Activated CD4-positive, alpha-beta T cell treated with anti-CD3 and anti-CD28 coated beads for 36 hours (primary cell): ENCODE results near the gene LONP1. TPM values are rescaled to one million over a fixed set of nuclear protein-coding genes. Genes with fewer than 3 reads are reported as not detected.
A peak's percentile ranks its signal among the peaks of the same experiment; 100 is the strongest.

Experiments
- ATAC-seq: fragments of 200-7000 bp; cut with Tn5 transposase; one replicate; pipeline ENCODE4 v1.10.0; 2021; ENCODE audit warnings: mild to moderate bottlenecking, moderate library complexity
- CTCF ChIA-PET: fragments of 350-600 bp; sonication (Branson Sonifier 250); formaldehyde crosslinking; loops from one replicate; lab custom pipeline; 2021; ENCODE audit warnings: antibody characterized with exemption; lab: Charles Lee
- POLR2A ChIA-PET: fragments of 350-600 bp; sonication (Branson Sonifier 250); formaldehyde crosslinking; loops from one replicate; lab custom pipeline; 2021; ENCODE audit warnings: antibody characterized with exemption, inconsistent platforms; lab: Charles Lee
- DNase-seq: peaks from one replicate; pipeline ENCODE4 v3.0.0-alpha.2; 2020
- H3K27ac Mint-ChIP-seq: one replicate; pipeline ENCODE4 v1.8.0; 2021; ENCODE audit warnings: mixed read lengths
- H3K27me3 Mint-ChIP-seq: one replicate; pipeline ENCODE4 v1.8.0; 2021; ENCODE audit warnings: mixed read lengths
- H3K36me3 Mint-ChIP-seq: one replicate; pipeline ENCODE4 v1.8.0; 2021; ENCODE audit warnings: low read depth, mixed read lengths
- H3K4me1 Mint-ChIP-seq: one replicate; pipeline ENCODE4 v1.8.0; 2021; ENCODE audit warnings: mixed read lengths
- H3K4me3 Mint-ChIP-seq: one replicate; pipeline ENCODE4 v1.8.0; 2021; ENCODE audit warnings: mild to moderate bottlenecking, moderate library complexity, mixed read lengths
- H3K9me3 Mint-ChIP-seq: one replicate; pipeline ENCODE4 v1.8.0; 2021; ENCODE audit warnings: low read depth, mixed read lengths
- intact Hi-C, 2 experiments: fragments of 100-400 bp; cut with DNase I in 1 of 2; cut with micrococcal nuclease in 1 of 2; formaldehyde crosslinking; loops; one replicate each; pipeline versions ENCODE4 v1.14.2 to v1.15.1; 2022 to 2024; cut with DNase I, micrococcal nuclease
- total RNA-seq, 2 experiments: library from RNA; stranded (reverse); gene quantifications; one replicate each; pipeline ENCODE4 v1.2.3, GENCODE V29; 2021

LONP1 gene
- total RNA-seq, 2 experiments from 2014 or later: 287 to 315 TPM

DNA sequence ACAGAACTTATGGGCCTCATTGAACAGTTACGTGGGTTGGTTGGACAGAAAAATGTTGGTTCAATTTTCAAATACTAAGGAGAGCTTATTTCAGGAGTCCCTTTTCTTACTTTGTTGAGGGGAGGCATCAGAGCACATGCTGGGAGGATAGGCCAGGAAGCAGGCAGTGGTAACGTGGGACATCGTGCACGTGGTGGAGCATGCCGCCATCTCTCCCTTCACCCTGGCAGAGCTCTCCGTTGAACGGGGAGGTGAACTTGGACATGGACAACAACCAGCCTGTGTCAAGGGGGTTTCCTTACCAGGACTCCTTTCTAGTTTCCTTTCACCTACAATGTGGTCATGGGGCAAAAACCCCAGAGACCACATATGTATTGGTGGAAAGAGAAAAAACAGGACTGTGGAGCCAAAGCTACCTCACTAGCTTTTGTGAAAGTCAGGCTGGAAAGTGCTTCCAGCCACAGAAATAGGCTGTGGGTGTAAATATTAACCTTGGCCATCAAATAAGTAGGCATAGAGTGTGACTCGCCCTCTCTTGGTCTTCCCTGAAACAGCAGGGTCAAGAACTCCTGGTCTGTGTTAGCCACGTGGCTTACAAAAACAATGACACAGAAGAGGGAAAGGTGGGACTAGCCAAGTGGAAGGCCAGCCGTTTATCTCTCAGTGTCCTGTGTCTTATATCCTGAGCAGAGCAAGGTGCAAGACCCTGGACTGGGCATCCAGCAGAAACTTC, 54.0 kb downstream of the LONP1 start:
- Mint-ChIP-seq H3K27ac (peak overlapping the region; percentile 55), H3K27me3 (no peaks in the 10 kb centered on the region), H3K4me3 (no peak overlapping the region), H3K9me3 (no peaks in the 10 kb centered on the region), H3K36me3 (peaks cover 55% of the 10 kb centered on the region), H3K4me1 (peaks cover 2% of the 10 kb centered on the region)
- intact Hi-C loops: no loop called here
- DNase-seq (no peak), ATAC-seq (no peak)
- POLR2A ChIA-PET: no interaction called here
- CTCF ChIA-PET: interaction anchor here (0.5 to 0.6 kb wide), 2 partner anchors 22 to 1604 kb away, joined by 3 read pairs; no protein-coding TSS in a partner anchor

DNA sequence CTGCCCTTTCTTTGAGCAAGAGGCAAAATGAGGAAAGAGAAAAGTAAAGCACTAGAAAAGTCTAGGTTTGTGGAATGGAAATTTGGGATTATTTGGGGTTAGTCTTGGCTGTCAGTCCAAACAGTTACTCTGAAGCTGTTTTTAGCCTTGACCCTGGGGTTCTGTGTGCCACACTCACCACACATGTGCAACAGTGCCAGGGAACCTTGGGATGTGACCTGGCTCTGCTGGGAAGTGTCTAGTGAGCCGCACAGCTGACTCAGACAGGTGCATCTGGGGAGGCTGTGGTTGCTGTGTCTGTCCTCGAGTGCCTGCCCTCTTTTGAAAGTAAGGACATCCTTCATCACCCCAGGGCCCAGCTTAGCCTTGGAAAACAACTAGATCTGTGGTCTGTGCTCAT, 55.4 kb downstream of the LONP1 start:
- H3K27ac Mint-ChIP-seq: no peak overlapping the region
- intact Hi-C loops: no loop called here
- ChIA-PET POLR2A (no interaction called here), CTCF (no interaction called here)
- H3K27me3 Mint-ChIP-seq: no peaks in the 10 kb centered on the region
- no peaks in the 10 kb centered on the region for H3K9me3 Mint-ChIP-seq
- no peak for DNase-seq
- H3K4me1 Mint-ChIP-seq: peaks cover 2% of the 10 kb centered on the region
- no peak for ATAC-seq
- H3K36me3 Mint-ChIP-seq: peaks cover 56% of the 10 kb centered on the region
- H3K4me3 Mint-ChIP-seq: no peak overlapping the region

DNA sequence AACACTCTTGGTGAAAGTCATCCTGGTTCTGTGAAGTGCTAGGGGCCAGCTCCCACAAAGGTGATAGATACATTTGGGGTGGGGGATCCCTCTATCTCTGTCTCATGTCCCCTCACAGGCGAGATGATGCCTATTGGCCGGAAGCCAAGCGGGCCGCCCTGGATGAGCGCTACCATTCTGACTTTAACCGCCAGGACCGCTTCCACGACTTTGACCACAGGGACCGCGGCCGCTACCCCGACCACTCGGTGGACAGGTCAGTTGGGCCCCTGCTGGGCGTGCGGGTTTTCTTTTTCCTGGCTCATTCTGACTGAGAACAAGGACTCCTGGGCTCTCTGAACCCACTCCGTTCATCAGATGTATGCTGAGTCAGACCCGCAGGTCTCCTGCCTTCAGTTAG, 56.0 kb downstream of the LONP1 start:
- CTCF ChIA-PET: no interaction called here

DNA sequence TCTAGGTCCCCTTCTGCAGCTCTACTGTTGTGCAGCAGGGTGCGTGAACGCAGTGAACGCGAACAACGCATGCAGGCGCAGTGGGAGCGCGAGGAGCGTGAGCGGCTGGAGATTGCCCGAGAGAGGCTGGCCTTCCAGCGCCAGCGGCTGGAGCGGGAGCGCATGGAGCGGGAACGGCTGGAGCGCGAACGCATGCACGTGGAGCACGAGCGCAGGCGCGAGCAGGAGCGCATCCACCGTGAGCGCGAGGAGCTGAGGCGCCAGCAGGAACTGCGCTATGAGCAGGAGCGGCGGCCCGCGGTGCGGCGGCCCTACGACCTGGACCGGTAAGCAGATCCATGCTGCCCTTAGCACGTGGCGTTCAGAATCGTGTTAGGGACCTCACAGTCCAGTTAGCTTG, 58.5 kb downstream of the LONP1 start:
- DNase-seq: no peak
- intact Hi-C loops: no loop called here
- CTCF ChIA-PET: interaction anchor here (0.7 kb wide), 1 partner anchor 44 kb away, joined by 4 read pairs; no protein-coding TSS in a partner anchor
- Mint-ChIP-seq H3K36me3 (peaks cover 48% of the 10 kb centered on the region), H3K4me1 (peaks cover 2% of the 10 kb centered on the region), H3K27ac (no peak overlapping the region), H3K9me3 (no peaks in the 10 kb centered on the region), H3K27me3 (no peaks in the 10 kb centered on the region), H3K4me3 (no peak overlapping the region)
- ATAC-seq: no peak
- POLR2A ChIA-PET: no interaction called here

More for the DNA sequence above, 56.0 kb downstream of the LONP1 start:
- Mint-ChIP-seq H3K27ac (no peak overlapping the region), H3K4me3 (no peak overlapping the region), H3K9me3 (no peaks in the 10 kb centered on the region), H3K36me3 (peaks cover 50% of the 10 kb centered on the region), H3K4me1 (peaks cover 2% of the 10 kb centered on the region), H3K27me3 (no peaks in the 10 kb centered on the region)
- DNase-seq: no peak
- POLR2A ChIA-PET: no interaction called here
- no peak for ATAC-seq
- intact Hi-C loops: no loop called here

DNA sequence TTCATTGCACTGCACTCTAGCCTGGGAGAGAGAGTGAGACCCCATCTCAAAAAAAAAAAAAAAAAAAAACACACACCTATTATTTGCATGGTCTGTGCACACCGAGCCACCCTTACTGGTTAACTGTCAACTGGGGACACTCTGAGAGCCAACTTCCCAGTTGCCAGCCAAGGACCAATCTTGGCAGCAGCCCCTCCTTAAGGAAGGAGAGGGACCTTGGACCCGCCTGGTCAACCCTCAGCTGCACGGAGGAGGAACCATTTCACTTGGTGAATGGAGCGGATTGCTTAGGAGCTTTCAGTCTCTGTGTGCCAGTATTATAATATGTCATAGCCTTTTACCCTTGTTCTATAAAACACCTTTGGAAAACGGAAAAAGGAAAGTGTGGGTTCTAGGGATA, 64.5 kb downstream of the LONP1 start:
- H3K27ac Mint-ChIP-seq: no peak overlapping the region
- no peaks in the 10 kb centered on the region for H3K27me3 Mint-ChIP-seq
- H3K4me3 Mint-ChIP-seq: no peak overlapping the region
- no peak for ATAC-seq
- DNase-seq: no peak
- intact Hi-C loops: loop anchor here in 1 of 2 experiments (5.0 kb wide), 1 partner anchor 593 kb away; no protein-coding TSS in a partner anchor
- peaks cover 58% of the 10 kb centered on the region for H3K36me3 Mint-ChIP-seq
- H3K4me1 Mint-ChIP-seq: no peaks in the 10 kb centered on the region
- H3K9me3 Mint-ChIP-seq: no peaks in the 10 kb centered on the region
- ChIA-PET POLR2A (interaction anchor here (0.5 kb wide), 1 partner anchor 31 kb away, joined by 4 read pairs; no protein-coding TSS in a partner anchor), CTCF (no interaction called here)

DNA sequence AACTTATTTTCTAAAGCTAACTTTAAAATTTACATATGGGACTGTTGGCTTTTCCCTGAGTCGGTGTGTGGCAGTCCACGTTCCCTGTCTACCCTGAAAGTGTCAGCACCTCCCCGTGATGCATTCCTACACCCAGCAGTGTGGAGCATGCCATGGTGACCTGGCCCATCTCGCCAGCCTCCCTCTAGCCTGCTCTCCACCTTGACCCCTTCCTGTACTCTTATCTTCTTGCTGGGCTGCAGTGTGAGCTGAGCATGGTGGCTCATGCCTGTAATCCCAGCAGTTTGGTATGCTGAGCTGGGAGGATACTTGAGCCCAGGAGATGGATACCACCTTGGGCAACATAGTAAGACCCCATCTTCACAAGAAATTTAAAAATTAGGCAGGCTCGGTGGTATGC, 65.0 kb downstream of the LONP1 start:
- ChIA-PET CTCF (interaction anchor here (0.8 kb wide), 1 partner anchor 758 kb away, joined by 3 read pairs; no protein-coding TSS in a partner anchor), POLR2A (interaction anchor here (0.5 kb wide), 1 partner anchor 31 kb away, joined by 4 read pairs; no protein-coding TSS in a partner anchor)
- Mint-ChIP-seq H3K9me3 (no peaks in the 10 kb centered on the region), H3K36me3 (peaks cover 60% of the 10 kb centered on the region), H3K4me3 (no peak overlapping the region), H3K27me3 (no peaks in the 10 kb centered on the region), H3K4me1 (no peaks in the 10 kb centered on the region), H3K27ac (no peak overlapping the region)
- intact Hi-C loops: loop anchor here in 1 of 2 experiments (5.0 kb wide), 1 partner anchor 593 kb away; no protein-coding TSS in a partner anchor
- ATAC-seq: no peak
- no peak for DNase-seq

DNA sequence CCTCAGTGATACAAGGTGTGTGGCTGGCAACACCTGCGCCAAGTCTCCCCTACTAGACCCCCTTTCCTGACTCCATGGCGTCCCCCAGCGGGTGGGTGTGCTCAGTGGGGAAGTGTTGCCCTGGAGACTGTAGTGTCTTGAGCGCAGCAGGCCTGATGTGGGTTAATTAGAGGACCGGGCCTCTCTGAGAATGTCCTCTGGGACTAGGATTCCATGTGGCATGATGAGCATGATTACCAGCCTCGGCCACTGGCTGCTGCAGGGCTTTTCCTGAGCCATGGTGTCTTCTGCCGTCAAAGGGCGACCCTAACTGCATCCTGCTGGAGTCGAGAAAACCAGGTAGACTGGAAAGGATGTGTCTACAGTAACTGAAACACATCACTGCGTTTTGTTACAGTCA, 67.7 kb downstream of the LONP1 start:
- ChIA-PET CTCF (no interaction called here), POLR2A (no interaction called here)
- peaks cover 66% of the 10 kb centered on the region for H3K36me3 Mint-ChIP-seq
- intact Hi-C loops: no loop called here
- no peak overlapping the region for H3K27ac Mint-ChIP-seq
- no peaks in the 10 kb centered on the region for H3K27me3 Mint-ChIP-seq
- no peak overlapping the region for H3K4me3 Mint-ChIP-seq
- H3K9me3 Mint-ChIP-seq: no peaks in the 10 kb centered on the region
- ATAC-seq: no peak
- DNase-seq: no peak
- no peaks in the 10 kb centered on the region for H3K4me1 Mint-ChIP-seq

DNA sequence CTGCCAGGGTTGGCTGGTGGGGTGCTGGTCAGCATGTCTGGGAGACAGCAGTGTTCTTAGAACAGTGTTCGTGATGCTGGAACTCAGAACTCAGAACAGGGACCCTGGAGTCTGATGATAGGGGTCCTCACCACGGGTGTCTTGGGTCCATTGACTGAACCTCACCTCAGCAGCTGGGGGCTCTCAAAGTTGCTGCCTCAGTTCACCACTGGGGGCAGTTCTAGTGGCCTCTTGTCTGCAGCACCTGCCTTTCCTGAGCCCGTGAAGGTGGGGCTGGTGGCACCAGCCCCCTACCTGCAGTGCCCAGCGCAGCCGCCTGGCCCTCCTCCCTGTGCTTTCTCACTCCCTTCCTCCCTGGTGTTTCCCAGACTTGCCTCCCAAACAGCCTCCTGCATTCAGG, 68.6 kb downstream of the LONP1 start:
- DNase-seq: no peak
- intact Hi-C loops: no loop called here
- Mint-ChIP-seq H3K27me3 (no peaks in the 10 kb centered on the region), H3K9me3 (no peaks in the 10 kb centered on the region), H3K27ac (no peak overlapping the region), H3K36me3 (peaks cover 70% of the 10 kb centered on the region), H3K4me1 (no peaks in the 10 kb centered on the region), H3K4me3 (no peak overlapping the region)
- no peak for ATAC-seq
- ChIA-PET CTCF (interaction anchor here (0.5 to 1.2 kb wide), 2 partner anchors 24 to 371 kb away, joined by 3 to 4 read pairs; no protein-coding TSS in a partner anchor), POLR2A (no interaction called here)

DNA sequence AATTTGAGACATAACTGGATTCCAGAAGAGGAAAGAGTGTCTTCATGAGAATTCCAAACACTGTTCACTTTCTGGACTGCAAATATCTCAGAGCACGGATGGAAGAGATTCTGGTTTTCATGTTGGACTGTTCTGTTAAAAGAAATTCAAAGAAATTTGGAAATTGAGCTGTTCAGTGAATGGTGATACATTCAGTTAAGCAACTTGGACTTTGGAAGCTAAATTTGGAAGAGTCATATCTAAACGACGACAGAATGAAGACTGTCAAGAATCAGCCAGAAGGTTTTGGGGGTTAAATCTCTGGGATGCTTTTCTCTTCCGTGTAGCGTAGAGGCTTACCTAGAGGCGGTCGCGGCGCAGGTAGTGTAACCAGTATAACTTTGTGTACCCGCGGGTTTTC, 71.5 kb downstream of the LONP1 start:
- ChIA-PET CTCF (no interaction called here), POLR2A (no interaction called here)
- Mint-ChIP-seq H3K9me3 (no peaks in the 10 kb centered on the region), H3K4me1 (peaks cover 7% of the 10 kb centered on the region), H3K27me3 (no peaks in the 10 kb centered on the region), H3K27ac (no peak overlapping the region), H3K4me3 (no peak overlapping the region), H3K36me3 (peaks cover 66% of the 10 kb centered on the region)
- intact Hi-C loops: no loop called here
- ATAC-seq (no peak), DNase-seq (no peak)

DNA sequence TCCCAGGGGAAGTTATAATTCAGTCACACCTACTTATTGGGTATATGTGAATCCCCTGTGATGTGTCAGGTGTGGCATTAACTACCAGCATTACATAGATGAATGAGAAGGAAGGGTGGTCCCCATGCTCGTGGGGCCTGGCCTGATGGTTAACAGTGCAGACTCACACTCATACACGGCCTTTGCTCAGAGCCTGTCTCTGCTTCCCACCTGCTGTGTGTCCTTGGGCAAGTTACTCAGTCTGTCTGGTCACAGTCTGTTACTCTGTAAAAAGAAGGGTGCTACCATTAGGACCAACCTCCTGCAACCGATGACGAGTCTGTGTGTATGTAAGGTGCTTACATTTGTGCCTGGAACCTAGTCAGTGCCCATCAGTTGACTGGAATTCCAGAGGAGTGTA, 73.2 kb downstream of the LONP1 start:
- H3K27me3 Mint-ChIP-seq: no peaks in the 10 kb centered on the region

DNA sequence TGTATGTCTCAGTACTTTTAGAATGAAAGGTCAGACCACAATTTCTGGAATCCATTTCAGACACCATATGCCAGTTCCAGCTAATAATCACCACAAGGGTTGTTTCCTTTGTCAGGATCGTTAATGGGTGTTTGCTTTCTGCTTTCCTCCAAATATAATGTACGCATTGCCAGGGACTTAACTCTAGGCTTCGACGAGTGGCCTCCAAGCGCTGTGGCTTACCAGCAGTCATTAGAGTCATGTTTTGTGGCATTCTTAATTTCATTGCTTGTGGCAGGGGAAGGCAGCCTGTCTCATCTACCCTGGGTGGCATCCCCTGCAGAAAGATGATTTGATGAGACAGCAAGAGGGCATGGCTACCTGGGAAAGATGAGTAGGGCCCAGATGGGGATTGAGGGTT, 74.5 kb downstream of the LONP1 start:
- ATAC-seq (no peak), DNase-seq (no peak)
- Mint-ChIP-seq H3K27me3 (no peaks in the 10 kb centered on the region), H3K9me3 (no peaks in the 10 kb centered on the region), H3K4me3 (no peak overlapping the region), H3K27ac (peak overlapping the region; percentile 9), H3K4me1 (peaks cover 14% of the 10 kb centered on the region), H3K36me3 (peaks cover 71% of the 10 kb centered on the region)
- intact Hi-C loops: no loop called here
- ChIA-PET POLR2A (no interaction called here), CTCF (no interaction called here)

More for the DNA sequence above, 73.2 kb downstream of the LONP1 start:
- no peak for DNase-seq
- Mint-ChIP-seq H3K27ac (peak overlapping the region; percentile 56), H3K4me3 (no peak overlapping the region), H3K36me3 (peaks cover 70% of the 10 kb centered on the region), H3K4me1 (peaks cover 9% of the 10 kb centered on the region), H3K9me3 (no peaks in the 10 kb centered on the region)
- CTCF ChIA-PET: no interaction called here
- POLR2A ChIA-PET: no interaction called here
- intact Hi-C loops: no loop called here
- ATAC-seq: no peak

DNA sequence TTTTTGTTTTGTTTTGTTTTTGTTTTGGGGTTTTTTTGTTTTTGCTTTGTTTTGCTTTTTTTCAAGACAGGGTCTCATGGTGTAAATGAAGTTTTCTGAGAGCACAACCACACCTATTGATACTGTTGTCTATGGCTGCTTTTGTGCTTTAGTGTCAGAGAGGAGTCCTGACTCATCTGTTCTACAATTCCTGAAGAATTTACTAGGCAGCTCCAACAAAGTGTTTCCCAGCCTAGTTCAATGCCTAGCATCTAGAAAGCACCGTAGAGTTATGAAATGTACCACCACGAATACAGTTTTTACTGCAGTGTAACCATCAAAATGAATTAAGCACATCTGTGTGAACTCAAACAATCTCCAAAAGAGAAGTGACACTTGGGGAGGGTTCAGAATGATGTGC, 75.9 kb downstream of the LONP1 start:
- Mint-ChIP-seq H3K4me1 (peaks cover 15% of the 10 kb centered on the region), H3K27ac (peak overlapping the region; percentile 39), H3K27me3 (no peaks in the 10 kb centered on the region), H3K9me3 (no peaks in the 10 kb centered on the region), H3K36me3 (peaks cover 68% of the 10 kb centered on the region), H3K4me3 (no peak overlapping the region)
- ATAC-seq (no peak), DNase-seq (no peak)
- ChIA-PET POLR2A (no interaction called here), CTCF (no interaction called here)
- intact Hi-C loops: no loop called here
